Right ventricle myocardium superior (tissue), 1 donor: ENCODE results near the gene PAEP. TPM values are rescaled to one million over a fixed set of nuclear protein-coding genes. Genes with fewer than 3 reads are reported as not detected.

Experiments
- ATAC-seq: fragments of 200-7000 bp; cut with Tn5 transposase; one replicate; pipeline ENCODE4 v1.9.1; 2020; ENCODE audit warnings: mild to moderate bottlenecking; ENCODE audit not compliant: poor library complexity
- DNase-seq: peaks from one replicate; pipeline ENCODE4 v3.0.0-alpha.2; 2020
- intact Hi-C: fragments of 100-400 bp; cut with DNase I; formaldehyde crosslinking; loops from one replicate; pipeline ENCODE4 v1.11.2; 2022
- total RNA-seq: library from RNA; stranded (reverse); fragmentation: NEBNext Ultra II Directional; extraction: Animal tissue kit (Norgen Biotek cat#: 25700); gene quantifications from one replicate; pipeline ENCODE4 v1.2.1, GENCODE V29; 2021
- donor health status: DM: no; HTN: yes; CAD: no; lungs with severe emphysema.

PAEP gene
- total RNA-seq, 1 donor from 2014 or later = not detected

GRCh38 chr9:135586601-135587109 is 25.1 kb downstream of the PAEP start:
- intact Hi-C loops = no loop called here
- ATAC-seq (no peak), DNase-seq (no peak)

GRCh38 chr9:135587658-135588057 is 26.1 kb downstream of the PAEP start:
- DNase-seq (no peak), ATAC-seq (no peak)
- intact Hi-C loops = no loop called here

GRCh38 chr9:135588371-135588770 is 26.8 kb downstream of the PAEP start:
- ATAC-seq = no peak
- no peak for DNase-seq
- intact Hi-C loops = no loop called here

GRCh38 chr9:135588886-135589595 is 27.5 kb downstream of the PAEP start:
- no peak for ATAC-seq
- no peak for DNase-seq
- intact Hi-C loops = no loop called here

GRCh38 chr9:135589596-135590485 is 28.3 kb downstream of the PAEP start:
- intact Hi-C loops = no loop called here
- DNase-seq (no peak), ATAC-seq (no peak)

- DNase-seq = no peak
- intact Hi-C loops = no loop called here
- ATAC-seq = no peak
Observed at GRCh38 chr9:135590486-135591079, 29.0 kb downstream of the PAEP start.

- intact Hi-C loops = no loop called here
- DNase-seq (peak; percentile 22), ATAC-seq (no peak)
Observed at GRCh38 chr9:135591506-135592330, 30.2 kb downstream of the PAEP start.

GRCh38 chr9:135592331-135592590 is 30.7 kb downstream of the PAEP start:
- no peak for ATAC-seq
- intact Hi-C loops = no loop called here
- peak; percentile 26 for DNase-seq

GRCh38 chr9:135592625-135593024 is 31.1 kb downstream of the PAEP start:
- intact Hi-C loops = no loop called here
- DNase-seq = no peak
- ATAC-seq = no peak

GRCh38 chr9:135596211-135596610 is 34.7 kb downstream of the PAEP start:
- DNase-seq (no peak), ATAC-seq (no peak)

GRCh38 chr9:135600296-135600817 is 38.8 kb downstream of the PAEP start:
- DNase-seq = no peak
- ATAC-seq = no peak
- intact Hi-C loops = loop anchor here (5.0 kb wide), 1 partner anchor 682 kb away; no protein-coding TSS in a partner anchor

More at GRCh38 chr9:135596211-135596610, 34.7 kb downstream of the PAEP start:
- intact Hi-C loops = no loop called here

GRCh38 chr9:135601988-135602387 is 40.4 kb downstream of the PAEP start:
- ATAC-seq (no peak), DNase-seq (no peak)
- intact Hi-C loops = loop anchor here (5.0 kb wide), 1 partner anchor 680 kb away; no protein-coding TSS in a partner anchor

GRCh38 chr9:135602789-135603481 is 41.4 kb downstream of the PAEP start:
- peak; percentile 48 for ATAC-seq
- intact Hi-C loops = loop anchor here (5.0 kb wide), 1 partner anchor 679 kb away; no protein-coding TSS in a partner anchor
- no peak for DNase-seq

- DNase-seq = no peak
- intact Hi-C loops = loop anchor here (5.0 kb wide), 1 partner anchor 678 kb away; no protein-coding TSS in a partner anchor
- no peak for ATAC-seq
Observed at GRCh38 chr9:135604437-135605237, 43.1 kb downstream of the PAEP start.

GRCh38 chr9:135605238-135605781 is 43.8 kb downstream of the PAEP start:
- DNase-seq (no peak), ATAC-seq (no peak)
- intact Hi-C loops = no loop called here

GRCh38 chr9:135606885-135607259 is 45.3 kb downstream of the PAEP start:
- intact Hi-C loops = no loop called here
- no peak for ATAC-seq

More at GRCh38 chr9:135606885-135607259, 45.3 kb downstream of the PAEP start:
- DNase-seq = no peak
